Upper lobe of left lung (tissue), 6 donors: Measurements from ENCODE around the gene KCNC1. TPM values are rescaled to one million over a fixed set of nuclear protein-coding genes. Genes with fewer than 3 reads are reported as not detected.

Experiments used
- ATAC-seq, 2 donors: fragments of 200-7000 bp; cut with Tn5 transposase; one replicate each; pipeline ENCODE4 v1.9.1; 2022; ENCODE audit warnings: mild to moderate bottlenecking in 2 of 2, moderate library complexity in 2 of 2; ENCODE audit not compliant: low FRiP score in 2 of 2
- DNase-seq, 2 donors: peaks; one replicate each; pipeline ENCODE4 v3.0.0-alpha.2; 2019 to 2020
- H3K27ac ChIP-seq, 4 donors: fragments of 200-600 bp; sonication (generic); one replicate each; pipeline ENCODE4 v1.5.1; 2016 to 2019
- H3K27me3 ChIP-seq, 4 donors: fragments of 200-600 bp; sonication (generic); one replicate each; pipeline ENCODE4 v1.5.1; 2017 to 2019
- H3K36me3 ChIP-seq, 4 donors: fragments of 200-600 bp; sonication (generic); one replicate each; pipeline ENCODE4 v1.5.1; 2016 to 2019
- H3K4me1 ChIP-seq, 4 donors: fragments of 200-600 bp; sonication (generic); one replicate each; pipeline ENCODE4 v1.5.1; 2018 to 2019
- H3K4me3 ChIP-seq, 4 donors: fragments of 200-600 bp; sonication (generic); one replicate each; pipeline ENCODE4 v1.5.1; 2017 to 2019; ENCODE audit warnings: mild to moderate bottlenecking in 2 of 4, moderate library complexity in 1 of 4
- H3K9me3 ChIP-seq, 4 donors: fragments of 200-600 bp; sonication (generic); one replicate each; pipeline ENCODE4 v1.5.1; 2018 to 2019
- EP300 ChIP-seq, 4 donors: sonication (generic); formaldehyde crosslinking; IDR thresholded peaks; one replicate each; pipeline ENCODE4 v1.5.1; 2017; ENCODE audit warnings: antibody characterized with exemption in 4 of 4, control low read depth in 2 of 4
- POLR2A ChIP-seq, 4 donors: fragments of 450-650 bp; IDR thresholded peaks; one replicate each; pipeline ENCODE4 v1.5.1; 2016 to 2017; ENCODE audit warnings: antibody characterized with exemption in 4 of 4, mild to moderate bottlenecking in 2 of 4
- POLR2AphosphoS5 ChIP-seq, 2 donors: sonication (generic); formaldehyde crosslinking; IDR thresholded peaks; one replicate each; pipeline ENCODE4 v1.5.1; 2017; ENCODE audit warnings: antibody characterized with exemption in 2 of 2
- WGBS, 2 donors: methylation state at CpG; one replicate each; pipeline ENCODE4 v1.1.5; 2017 to 2018; 5-methylcytosine and 5-hydroxymethylcytosine counted together
- total RNA-seq, 6 donors: library from RNA; depleted of rRNA in 4 of 6; stranded (reverse); fragments of >200 nt in 4 of 6; gene quantifications; one replicate each; pipeline versions ENCODE4 v1.1.0 to v1.2.1, GENCODE V29; 2016 to 2021
- TF ChIP-seq, protein P1 (sequence below), 6 experiments: fragments of 450-650 bp in 4 of 6; fragments of 200-600 bp in 2 of 6; sonication (generic) in 2 of 6; IDR thresholded peaks; one replicate each; pipeline ENCODE4 v1.5.1; 2016 to 2019; ENCODE audit warnings: antibody characterized with exemption in 6 of 6
- donor health status: DM: no; HTN: no; CAD: no; lungs with moderate emphysema.
- donor health status: DM: no; HTN: yes; CAD: no; lungs with severe emphysema.

The KCNC1 gene
- total RNA-seq, 6 donors from 2014 or later: not detected

DNA sequence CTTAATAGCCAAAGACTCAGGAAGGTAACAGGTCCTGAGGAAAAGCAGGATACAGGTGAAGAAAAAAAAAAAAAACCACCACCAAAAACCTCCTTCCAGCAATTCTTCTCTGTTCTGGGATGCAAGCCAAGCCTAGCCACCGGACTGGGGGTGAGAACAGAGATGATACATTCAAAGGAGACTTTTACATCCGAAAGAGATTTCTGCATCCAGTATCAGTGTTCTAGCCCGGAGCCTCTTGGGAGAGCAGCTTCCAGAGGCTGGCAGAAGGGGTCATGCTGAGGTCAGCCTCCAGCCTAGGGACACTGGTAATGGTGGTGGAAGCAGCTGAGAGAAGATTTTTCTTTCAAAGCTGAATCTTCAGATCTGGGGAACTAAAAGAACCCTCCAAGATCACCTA is 76.2 kb downstream of the KCNC1 start:
- TF ChIP-seq POLR2A (IDR thresholded peaks at IDR 0.05) (no peak), EP300 (IDR thresholded peaks at IDR 0.05) (no peak)
- WGBS, 2 donors: 57 to 59% methylated on average over 3 of the region's 3 CpGs
- ATAC-seq: no peak
- Histone ChIP-seq H3K4me3 (no peak overlapping the region), H3K4me1 (peaks cover 0 to 5% (median 0%) of the 10 kb centered on the region in 4 donors), H3K27me3 (no peaks in the 10 kb centered on the region), H3K36me3 (no peaks in the 10 kb centered on the region), H3K9me3 (no peaks in the 10 kb centered on the region), H3K27ac (no peak overlapping the region)
- DNase-seq: no peak

DNA sequence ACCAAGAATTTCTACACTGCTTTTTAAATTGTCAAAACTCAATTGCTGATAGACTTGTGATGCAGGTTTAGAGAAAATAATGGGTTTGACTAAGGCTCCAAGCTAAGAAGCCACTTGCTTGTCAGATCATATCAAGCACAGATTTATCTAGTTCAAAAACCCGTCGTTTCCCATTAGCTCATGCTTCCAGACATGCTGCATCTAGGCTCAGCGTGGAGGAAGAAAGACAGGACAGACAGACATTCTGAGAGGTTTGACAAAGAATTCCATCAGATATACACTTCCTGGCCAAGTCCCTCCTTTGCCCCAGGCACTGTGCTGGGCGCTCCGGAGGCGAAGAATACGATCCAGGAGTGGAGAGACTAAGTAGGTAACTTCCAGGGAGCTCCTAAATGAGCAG is 76.8 kb downstream of the KCNC1 start:
- H3K27me3 ChIP-seq: no peaks in the 10 kb centered on the region
- no peak overlapping the region for H3K4me3 ChIP-seq
- H3K4me1 ChIP-seq: peaks cover 0 to 5% (median 0%) of the 10 kb centered on the region in 4 donors
- no peak for DNase-seq
- H3K36me3 ChIP-seq: no peaks in the 10 kb centered on the region
- no peak for TF ChIP-seq POLR2AphosphoS5 (IDR thresholded peaks at IDR 0.05)
- no peak for TF ChIP-seq EP300 (IDR thresholded peaks at IDR 0.05)
- TF ChIP-seq, protein P1, sequence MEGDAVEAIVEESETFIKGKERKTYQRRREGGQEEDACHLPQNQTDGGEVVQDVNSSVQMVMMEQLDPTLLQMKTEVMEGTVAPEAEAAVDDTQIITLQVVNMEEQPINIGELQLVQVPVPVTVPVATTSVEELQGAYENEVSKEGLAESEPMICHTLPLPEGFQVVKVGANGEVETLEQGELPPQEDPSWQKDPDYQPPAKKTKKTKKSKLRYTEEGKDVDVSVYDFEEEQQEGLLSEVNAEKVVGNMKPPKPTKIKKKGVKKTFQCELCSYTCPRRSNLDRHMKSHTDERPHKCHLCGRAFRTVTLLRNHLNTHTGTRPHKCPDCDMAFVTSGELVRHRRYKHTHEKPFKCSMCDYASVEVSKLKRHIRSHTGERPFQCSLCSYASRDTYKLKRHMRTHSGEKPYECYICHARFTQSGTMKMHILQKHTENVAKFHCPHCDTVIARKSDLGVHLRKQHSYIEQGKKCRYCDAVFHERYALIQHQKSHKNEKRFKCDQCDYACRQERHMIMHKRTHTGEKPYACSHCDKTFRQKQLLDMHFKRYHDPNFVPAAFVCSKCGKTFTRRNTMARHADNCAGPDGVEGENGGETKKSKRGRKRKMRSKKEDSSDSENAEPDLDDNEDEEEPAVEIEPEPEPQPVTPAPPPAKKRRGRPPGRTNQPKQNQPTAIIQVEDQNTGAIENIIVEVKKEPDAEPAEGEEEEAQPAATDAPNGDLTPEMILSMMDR (IDR thresholded peaks at IDR 0.05): no peak
- TF ChIP-seq POLR2A (IDR thresholded peaks at IDR 0.05): no peak
- no peaks in the 10 kb centered on the region for H3K9me3 ChIP-seq
- no peak overlapping the region for H3K27ac ChIP-seq
- ATAC-seq: no peak
- WGBS, 2 donors: 81 to 83% methylated on average over 7 of the region's 7 CpGs

DNA sequence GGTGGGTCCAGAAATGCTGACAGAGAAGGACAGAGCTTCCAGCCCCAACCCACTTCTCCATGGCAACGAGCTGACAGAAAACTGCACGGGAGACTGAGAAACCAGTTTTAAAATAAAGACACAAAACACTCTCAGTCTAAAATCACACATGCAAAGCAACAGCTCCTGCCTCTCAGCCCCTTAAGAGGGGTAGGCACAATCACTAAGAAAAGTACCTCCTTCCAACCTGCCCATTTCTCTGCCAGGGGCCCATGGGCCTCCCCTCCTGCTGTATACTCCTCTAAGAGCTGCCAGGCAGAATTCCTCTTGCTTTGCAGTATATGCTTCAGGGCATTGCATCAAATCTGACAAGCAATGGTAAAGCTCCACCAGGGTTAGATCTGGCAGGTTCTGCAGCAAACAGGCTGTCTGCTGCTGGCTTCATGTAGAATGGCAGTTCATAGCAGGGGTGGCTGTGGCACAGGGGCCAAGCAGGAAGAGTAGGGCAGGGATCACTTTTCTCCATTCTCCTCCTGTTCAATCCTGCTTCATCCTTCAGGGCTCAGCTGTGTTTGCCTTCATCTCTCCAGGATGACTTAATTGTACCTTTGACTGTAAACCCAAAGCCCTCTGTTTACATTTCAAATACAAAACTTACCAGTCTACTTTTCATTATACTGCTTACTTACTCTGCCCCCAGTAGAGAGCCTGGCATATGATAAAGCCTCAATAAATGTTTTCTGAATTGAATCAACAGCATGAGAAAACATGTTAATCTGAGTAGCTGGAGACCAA is 77.7 kb downstream of the KCNC1 start:
- no peaks in the 10 kb centered on the region for H3K9me3 ChIP-seq
- 64 to 72% methylated on average over 2 of the region's 2 CpGs for WGBS, 2 donors
- no peak overlapping the region for H3K27ac ChIP-seq
- no peak for DNase-seq
- no peak overlapping the region for H3K4me3 ChIP-seq
- peaks cover 0 to 5% (median 0%) of the 10 kb centered on the region in 4 donors for H3K4me1 ChIP-seq
- no peak for ATAC-seq
- H3K36me3 ChIP-seq: no peaks in the 10 kb centered on the region
- H3K27me3 ChIP-seq: no peaks in the 10 kb centered on the region
- TF ChIP-seq POLR2A (IDR thresholded peaks at IDR 0.05) (no peak), POLR2AphosphoS5 (IDR thresholded peaks at IDR 0.05) (no peak), EP300 (IDR thresholded peaks at IDR 0.05) (no peak)
- TF ChIP-seq, protein P1 (IDR thresholded peaks at IDR 0.05): no peak

DNA sequence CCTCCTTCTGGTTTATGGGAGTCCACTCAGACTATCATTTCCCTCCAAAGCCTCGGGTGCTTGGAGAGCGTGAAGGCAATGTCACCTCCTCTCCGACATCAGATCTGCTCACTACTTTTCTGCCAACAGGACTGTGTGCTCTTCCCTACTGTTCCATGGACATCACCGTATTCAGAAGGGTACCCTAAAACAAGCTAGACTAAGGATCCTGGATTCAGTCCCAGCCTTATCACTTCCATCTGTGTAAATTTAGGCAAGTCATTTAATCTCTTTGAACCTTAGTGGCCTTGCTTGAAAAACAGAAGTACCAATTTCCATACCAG is 78.2 kb downstream of the KCNC1 start:
- ATAC-seq (no peak), DNase-seq (no peak)
- WGBS, 2 donors: 77% methylated on average over 4 of the region's 4 CpGs
- no peak overlapping the region for H3K4me3 ChIP-seq
- peaks cover 0 to 5% (median 0%) of the 10 kb centered on the region in 4 donors for H3K4me1 ChIP-seq
- no peak overlapping the region for H3K27ac ChIP-seq
- H3K27me3 ChIP-seq: no peaks in the 10 kb centered on the region
- no peaks in the 10 kb centered on the region for H3K9me3 ChIP-seq
- H3K36me3 ChIP-seq: no peaks in the 10 kb centered on the region
- TF ChIP-seq POLR2A (IDR thresholded peaks at IDR 0.05): no peak
- no peak for TF ChIP-seq POLR2AphosphoS5 (IDR thresholded peaks at IDR 0.05)
- TF ChIP-seq EP300 (IDR thresholded peaks at IDR 0.05): no peak
- TF ChIP-seq, protein P1 (IDR thresholded peaks at IDR 0.05): no peak

DNA sequence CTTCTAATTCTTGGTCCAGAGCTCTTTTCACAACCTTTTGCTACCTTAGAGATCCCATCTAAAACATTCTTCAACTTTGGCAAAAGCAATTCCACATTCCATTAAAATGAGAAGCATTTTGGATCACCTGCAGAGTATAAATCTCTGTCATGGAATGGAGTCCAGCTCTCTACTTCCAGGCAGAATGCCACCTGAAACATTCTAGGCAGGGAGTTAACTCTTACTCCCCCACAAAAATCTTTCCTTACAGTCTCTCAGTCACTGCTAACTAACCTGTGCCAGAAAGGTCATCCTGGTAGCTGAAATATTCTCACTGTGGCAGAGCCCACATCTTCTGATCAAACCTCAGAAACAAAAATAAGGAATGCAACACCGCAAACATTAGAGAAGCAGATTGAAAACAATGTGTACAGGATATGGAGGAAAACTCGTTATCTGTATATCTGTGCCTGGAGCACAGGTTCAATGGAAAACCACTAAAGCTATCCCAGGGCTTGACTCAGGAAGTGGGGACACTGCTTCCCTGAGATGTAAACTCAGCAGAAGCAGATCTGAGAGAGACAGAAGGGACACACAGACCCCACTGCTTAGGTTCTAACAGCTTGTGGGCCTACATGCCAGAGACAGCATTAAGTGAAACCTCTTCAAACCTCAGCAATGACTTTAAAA is 78.9 kb downstream of the KCNC1 start:
- Histone ChIP-seq H3K4me3 (no peak overlapping the region), H3K27me3 (no peaks in the 10 kb centered on the region), H3K27ac (no peak overlapping the region), H3K4me1 (peaks cover 0 to 5% (median 0%) of the 10 kb centered on the region in 4 donors), H3K9me3 (no peaks in the 10 kb centered on the region), H3K36me3 (no peaks in the 10 kb centered on the region)
- no peak for ATAC-seq
- 64 to 69% methylated on average over 2 of the region's 2 CpGs for WGBS, 2 donors
- TF ChIP-seq, protein P1 (IDR thresholded peaks at IDR 0.05): no peak
- no peak for TF ChIP-seq EP300 (IDR thresholded peaks at IDR 0.05)
- TF ChIP-seq POLR2AphosphoS5 (IDR thresholded peaks at IDR 0.05): no peak
- TF ChIP-seq POLR2A (IDR thresholded peaks at IDR 0.05): no peak
- no peak for DNase-seq
